DOHH2 (cell line): Measurements from ENCODE around the gene PRKD2.

Experiments used
- CTCF ChIP-seq: fragments of 200-600 bp; sonication (generic); IDR thresholded peaks from one replicate; pipeline ENCODE4 v1.5.1; 2014; ENCODE audit warnings: antibody characterized with exemption, mild to moderate bottlenecking, low read depth, low read length; ENCODE audit not compliant: poor library complexity, severe bottlenecking
- EZH2phosphoT487 ChIP-seq: fragments of 200-600 bp; sonication (generic); IDR thresholded peaks from 2 replicates; pipeline ENCODE4 v1.6.1; 2017; ENCODE audit warnings: borderline replicate concordance, mild to moderate bottlenecking, antibody characterized with exemption, low read length, moderate library complexity, mixed read lengths

- TF ChIP-seq CTCF (no peak), EZH2phosphoT487 (peak; percentile 72; the same call in 1 of the 2 replicates)
Observed at GRCh38 chr19:46660551-46661019, 56.3 kb downstream of the PRKD2 start.
